A549 (cell line): ENCODE data around the gene LDAF1. TPM values are rescaled to one million over a fixed set of nuclear protein-coding genes. Genes with fewer than 3 reads are reported as not detected.

Experiments used
- ATAC-seq, 2 experiments: fragments of 200-7000 bp in 1 of 2; fragments of >200 bp in 1 of 2; cut with Nextera tagmentation in 1 of 2; cut with Tn5 transposase in 1 of 2; 3 replicates each; pipeline versions ENCODE4 v1.8.0 to v1.9.1; 2018 to 2020; ENCODE audit warnings: mild to moderate bottlenecking in 1 of 2, moderate library complexity in 1 of 2
- CTCF ChIA-PET: fragments of 300-600 bp; sonication (Branson Sonifier 250); formaldehyde crosslinking; extraction: SDS; loops from one replicate; lab custom pipeline; 2021; ENCODE audit warnings: antibody characterized with exemption, inconsistent platforms; lab: Yijun Ruan, JAX
- POLR2A ChIA-PET: fragments of 350-600 bp; formaldehyde crosslinking; extraction: SDS; loops from one replicate; lab custom pipeline; 2021; ENCODE audit warnings: antibody characterized with exemption, inconsistent platforms; lab: Yijun Ruan, JAX
- DNase-seq, 2 experiments: peaks; one replicate each; pipeline versions ENCODE4 v3.0.0 to v3.0.0-alpha.2; 2011 to 2016; ENCODE audit warnings: low read depth in 1 of 2, low spot score in 1 of 2
- FAIRE-seq: peaks from 2 replicates; lab custom pipeline; 2011; peaks lifted over from hg19 to GRCh38; lab: Jason Lieb, UNC
- H3K27ac ChIP-seq, 2 experiments: fragments of >200 bp; sonication (Bioruptor Twin); formaldehyde crosslinking; 3 replicates each; pipeline ENCODE4 v1.5.1; 2016 to 2017
- H3K4me1 ChIP-seq: fragments of >200 bp; sonication (Bioruptor Twin); formaldehyde crosslinking; 3 replicates; pipeline ENCODE4 v1.6.1; 2016
- H3K4me2 ChIP-seq: fragments of >200 bp; sonication (Bioruptor Twin); formaldehyde crosslinking; 3 replicates; pipeline ENCODE4 v1.6.1; 2016
- H3K4me3 ChIP-seq: fragments of >200 bp; sonication (Bioruptor Twin); formaldehyde crosslinking; 3 replicates; pipeline ENCODE4 v1.5.1; 2016
- H3K9me3 ChIP-seq: fragments of >200 bp; sonication (Bioruptor Twin); formaldehyde crosslinking; 3 replicates; pipeline ENCODE4 v1.6.1; 2016
- BHLHE40 ChIP-seq: IDR thresholded peaks from 2 replicates; pipeline ENCODE4 v1.6.1; 2012; ENCODE audit warnings: low read depth, low read length, inconsistent platforms
- CBX2 ChIP-seq: fragments of 200-600 bp; sonication (generic); IDR thresholded peaks from 2 replicates; pipeline ENCODE4 v1.6.1; 2016; ENCODE audit warnings: low read depth, mild to moderate bottlenecking, borderline replicate concordance
- CEBPB ChIP-seq, 2 experiments: fragments of >200 bp in 1 of 2; sonication (Bioruptor Twin) in 1 of 2; formaldehyde crosslinking in 1 of 2; IDR thresholded peaks; 2 replicates each; pipeline ENCODE4 v1.6.1; 2012 to 2016
- CHD4 ChIP-seq: fragments of 200-600 bp; sonication (generic); IDR thresholded peaks from 2 replicates; pipeline ENCODE4 v1.6.1; 2016; ENCODE audit warnings: antibody characterized with exemption, mild to moderate bottlenecking, borderline replicate concordance
- EHMT2 ChIP-seq: fragments of 200-600 bp; sonication (generic); IDR thresholded peaks from 2 replicates; pipeline ENCODE4 v1.6.1; 2016; ENCODE audit warnings: antibody characterized with exemption, low read depth, mild to moderate bottlenecking, moderate library complexity
- FOSL2 ChIP-seq, 2 experiments: fragments of 450-650 bp in 1 of 2; fragments of >200 bp in 1 of 2; sonication (Bioruptor Twin) in 1 of 2; formaldehyde crosslinking; IDR thresholded peaks; 2 replicates each; pipeline versions ENCODE4 v1.5.0 to v1.6.1; 2016 to 2020; ENCODE audit warnings: mild to moderate bottlenecking in 1 of 2, moderate library complexity in 1 of 2
- HDAC2 ChIP-seq: fragments of 200-600 bp; sonication (generic); IDR thresholded peaks from 2 replicates; pipeline ENCODE4 v1.6.1; 2016
- JUN ChIP-seq, 2 experiments: fragments of >200 bp; sonication (Bioruptor Twin); formaldehyde crosslinking; IDR thresholded peaks; 2 replicates in 1 of 2; 3 replicates in 1 of 2; pipeline ENCODE4 v1.6.1; 2016 to 2017
- MAFK ChIP-seq: fragments of 450-650 bp; IDR thresholded peaks from 2 replicates; pipeline ENCODE4 v1.6.1; 2014; ENCODE audit not compliant: partially characterized antibody
- NFE2L2 ChIP-seq: fragments of 150-350 bp; conservative IDR thresholded peaks from 2 replicates; pipeline ENCODE4 v1.6.1; 2014; ENCODE audit warnings: low read length
- NR3C1 ChIP-seq: fragments of >200 bp; sonication (Bioruptor Twin); formaldehyde crosslinking; IDR thresholded peaks from 3 replicates; pipeline ENCODE4 v1.6.1; 2017
- RCOR1 ChIP-seq: fragments of 150-350 bp; IDR thresholded peaks from 2 replicates; pipeline ENCODE4 v1.6.1; 2014; ENCODE audit warnings: antibody characterized with exemption, low read length, low read depth
- RFX5 ChIP-seq: fragments of 450-650 bp; IDR thresholded peaks from 2 replicates; pipeline ENCODE4 v1.7.1; 2014; ENCODE audit warnings: antibody characterized with exemption, mild to moderate bottlenecking, moderate library complexity
- SREBF2 ChIP-seq: fragments of 450-650 bp; IDR thresholded peaks from 2 replicates; pipeline ENCODE4 v1.6.1; 2014; ENCODE audit warnings: mild to moderate bottlenecking, moderate library complexity
- TFCP2L1 ChIP-seq: fragments of 250-450 bp; sonication (Bioruptor Pico); IDR thresholded peaks from 2 replicates; pipeline ENCODE4 v1.5.0; 2021; ENCODE audit warnings: mild to moderate bottlenecking
- TP53 ChIP-seq: fragments of 250-450 bp; sonication (Bioruptor Pico); IDR thresholded peaks from 2 replicates; pipeline ENCODE4 v1.5.0; 2021; ENCODE audit warnings: mild to moderate bottlenecking, moderate library complexity
- WGBS: methylation state at CpG from one replicate; pipeline ENCODE4 v1.1.6; 2017; ENCODE audit errors: missing lambda C conversion rate; 5-methylcytosine and 5-hydroxymethylcytosine counted together
- polyA plus RNA-seq, 4 experiments: library from polyadenylated mRNA; depleted of rRNA in 3 of 4; stranded (reverse); fragments of >200 nt; fragmentation: RNase III in 1 of 4; extraction: RNeasy Plus Mini Kit Qiagen cat#74134 plus additional on column Dnase treatment in 1 of 4; gene quantifications; 2 replicates in 3 of 4; 3 replicates in 1 of 4; pipeline ENCODE4 v1.2.3, GENCODE V29; 2011 to 2017
- TF ChIP-seq, protein P1 (sequence below): fragments of 200-600 bp; sonication (generic); IDR thresholded peaks from 2 replicates; pipeline ENCODE4 v1.6.1; 2016; ENCODE audit warnings: antibody characterized with exemption, mild to moderate bottlenecking, moderate library complexity

The LDAF1 gene
- polyA plus RNA-seq, 2 of the 4 experiments (the other 2 are of a cell fraction) = 13.8 to 14.4 TPM

DNA sequence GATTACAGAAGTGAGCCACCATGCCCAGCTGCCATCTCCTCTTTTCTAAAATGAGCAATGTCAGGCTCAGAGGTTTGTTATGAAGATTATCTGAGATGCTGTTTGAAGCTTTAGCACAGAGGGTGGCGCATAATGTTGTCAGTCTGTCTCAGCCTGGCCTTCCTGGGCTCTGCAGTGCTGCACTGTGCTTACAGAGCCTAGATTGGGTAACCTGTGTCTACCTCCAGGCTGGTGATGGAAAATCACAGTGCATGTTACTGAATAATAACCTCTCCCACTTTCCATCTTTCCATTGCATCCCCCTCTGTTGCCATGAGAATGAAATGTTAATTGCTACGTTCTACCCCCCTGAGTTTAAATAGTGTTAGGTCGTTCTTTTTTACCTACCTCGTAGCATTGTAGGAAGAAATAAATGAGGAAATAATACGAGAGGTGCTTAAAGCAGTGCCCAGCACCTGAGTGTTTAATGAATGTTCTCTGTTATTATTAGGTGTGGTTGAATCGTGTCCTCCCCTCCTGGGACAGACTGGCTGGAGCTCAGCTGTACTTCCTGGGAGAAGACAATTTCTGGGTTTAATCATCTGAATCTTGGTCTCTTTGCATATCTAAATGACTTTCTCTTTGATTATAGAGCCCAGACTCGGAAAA lies 6.2 kb downstream of the LDAF1 start:
- DNase-seq = no peak
- H3K27ac ChIP-seq = no peak overlapping the region
- TF ChIP-seq CHD4 = no peak
- TF ChIP-seq CBX2 = no peak
- TF ChIP-seq SREBF2 = no peak
- TF ChIP-seq MAFK = no peak
- no peak for TF ChIP-seq HDAC2
- no peak for TF ChIP-seq TP53 (CRISPR knock-in tag)
- TF ChIP-seq JUN (IDR thresholded peaks at IDR 0.05) = no peak
- no peak for TF ChIP-seq RCOR1
- no peak for TF ChIP-seq NR3C1
- TF ChIP-seq, all 56 proteins: peak for 0
- Histone ChIP-seq H3K4me1 (peaks cover 24% of the 10 kb centered on the region; the same call in 2 of the 3 replicates), H3K4me2 (no peak overlapping the region), H3K9me3 (no peaks in the 10 kb centered on the region), H3K4me3 (no peak overlapping the region)
- ChIA-PET POLR2A (no interaction called here), CTCF (interaction anchor here (0.6 to 2.9 kb wide), 2 partner anchors 136 to 983 kb away, joined by 3 to 13 read pairs; no protein-coding TSS in a partner anchor)
- FAIRE-seq (no peak), ATAC-seq (no peak)
- WGBS = 95% methylated on average over 7 of the region's 7 CpGs

DNA sequence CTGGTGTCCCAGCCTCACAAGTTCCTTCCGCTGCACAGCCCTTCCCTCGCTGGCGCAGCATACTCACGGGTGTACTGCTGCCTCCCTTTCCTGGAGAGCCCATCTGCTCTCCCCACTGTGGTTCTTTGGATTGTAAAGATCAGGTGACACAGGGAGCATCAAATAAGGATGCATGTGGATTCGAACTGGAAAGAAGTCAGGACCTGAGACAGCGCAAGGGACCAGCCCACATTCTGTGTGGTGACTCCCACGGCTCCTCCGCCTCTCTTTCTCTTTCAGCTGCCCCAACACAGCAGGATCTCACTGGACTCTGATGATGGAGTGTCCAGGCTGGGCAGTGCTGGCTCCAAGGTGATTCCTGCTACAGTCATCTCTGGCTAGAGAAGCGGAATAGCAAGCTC lies 8.1 kb downstream of the LDAF1 start:
- H3K4me3 ChIP-seq = no peak overlapping the region
- DNase-seq (no peak), FAIRE-seq (no peak), ATAC-seq (peak; percentile 34 to 65; a peak in 4 of 6 replicates)
- no peak overlapping the region; a peak in 1 of 6 replicates for H3K27ac ChIP-seq
- TF ChIP-seq EHMT2 (0 out of 2 replicates have a peak, but pooled peaks have one; percentile 25), RFX5 (no peak)
- TF ChIP-seq, protein P1, sequence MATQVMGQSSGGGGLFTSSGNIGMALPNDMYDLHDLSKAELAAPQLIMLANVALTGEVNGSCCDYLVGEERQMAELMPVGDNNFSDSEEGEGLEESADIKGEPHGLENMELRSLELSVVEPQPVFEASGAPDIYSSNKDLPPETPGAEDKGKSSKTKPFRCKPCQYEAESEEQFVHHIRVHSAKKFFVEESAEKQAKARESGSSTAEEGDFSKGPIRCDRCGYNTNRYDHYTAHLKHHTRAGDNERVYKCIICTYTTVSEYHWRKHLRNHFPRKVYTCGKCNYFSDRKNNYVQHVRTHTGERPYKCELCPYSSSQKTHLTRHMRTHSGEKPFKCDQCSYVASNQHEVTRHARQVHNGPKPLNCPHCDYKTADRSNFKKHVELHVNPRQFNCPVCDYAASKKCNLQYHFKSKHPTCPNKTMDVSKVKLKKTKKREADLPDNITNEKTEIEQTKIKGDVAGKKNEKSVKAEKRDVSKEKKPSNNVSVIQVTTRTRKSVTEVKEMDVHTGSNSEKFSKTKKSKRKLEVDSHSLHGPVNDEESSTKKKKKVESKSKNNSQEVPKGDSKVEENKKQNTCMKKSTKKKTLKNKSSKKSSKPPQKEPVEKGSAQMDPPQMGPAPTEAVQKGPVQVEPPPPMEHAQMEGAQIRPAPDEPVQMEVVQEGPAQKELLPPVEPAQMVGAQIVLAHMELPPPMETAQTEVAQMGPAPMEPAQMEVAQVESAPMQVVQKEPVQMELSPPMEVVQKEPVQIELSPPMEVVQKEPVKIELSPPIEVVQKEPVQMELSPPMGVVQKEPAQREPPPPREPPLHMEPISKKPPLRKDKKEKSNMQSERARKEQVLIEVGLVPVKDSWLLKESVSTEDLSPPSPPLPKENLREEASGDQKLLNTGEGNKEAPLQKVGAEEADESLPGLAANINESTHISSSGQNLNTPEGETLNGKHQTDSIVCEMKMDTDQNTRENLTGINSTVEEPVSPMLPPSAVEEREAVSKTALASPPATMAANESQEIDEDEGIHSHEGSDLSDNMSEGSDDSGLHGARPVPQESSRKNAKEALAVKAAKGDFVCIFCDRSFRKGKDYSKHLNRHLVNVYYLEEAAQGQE = peak; percentile 58; the same call in 1 of the 2 replicates
- WGBS = 94% methylated on average over 9 of the region's 9 CpGs
- peaks cover 24% of the 10 kb centered on the region; the same call in 2 of the 3 replicates for H3K4me1 ChIP-seq
- no peaks in the 10 kb centered on the region for H3K9me3 ChIP-seq
- H3K4me2 ChIP-seq = no peak overlapping the region
- POLR2A ChIA-PET = no interaction called here
- CTCF ChIA-PET = interaction anchor here (1.1 to 3.1 kb wide), 4 partner anchors 10 to 134 kb away, joined by 4 to 17 read pairs (median 12); no protein-coding TSS in a partner anchor

DNA sequence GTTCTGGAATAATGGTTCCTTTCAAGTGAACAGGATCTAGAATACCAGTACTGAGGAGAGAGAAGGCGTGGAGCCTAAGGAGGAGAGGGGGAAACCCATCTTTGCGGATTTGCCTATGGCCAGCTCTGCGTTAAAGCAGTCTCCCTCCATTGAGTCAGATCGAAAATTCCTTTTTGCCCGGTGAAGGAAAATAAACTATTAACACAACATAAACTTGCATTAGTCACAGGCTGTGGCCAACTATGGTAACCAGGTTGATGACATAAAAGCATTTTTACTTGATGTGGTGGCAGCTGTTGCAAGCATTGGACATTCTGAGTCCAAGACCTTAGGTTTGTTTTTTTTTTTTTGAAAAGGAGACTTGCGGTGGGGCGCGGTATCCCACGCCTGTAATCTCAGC lies 8.9 kb downstream of the LDAF1 start:
- ChIA-PET CTCF (interaction anchor here (1.1 to 3.1 kb wide), 4 partner anchors 11 to 133 kb away, joined by 4 to 17 read pairs (median 12); no protein-coding TSS in a partner anchor), POLR2A (interaction anchor here (0.6 to 1.4 kb wide), 2 partner anchors 9 to 85 kb away, joined by 4 to 5 read pairs; partner anchors contain the start of gene LDAF1)
- DNase-seq (peak; percentile 39 to 62), FAIRE-seq (no peak), ATAC-seq (peak; percentile 48 to 80; a peak in 5 of 6 replicates)
- peak overlapping the region; percentile 14; the same call in 2 of the 3 replicates for H3K4me2 ChIP-seq
- H3K4me3 ChIP-seq = no peak overlapping the region
- peak overlapping the region in 1 of 2 experiments; percentile 30; a peak in 1 of 6 replicates for H3K27ac ChIP-seq
- 61% methylated on average over 9 of the region's 9 CpGs for WGBS
- peaks cover 24% of the 10 kb centered on the region; the same call in 2 of the 3 replicates for H3K4me1 ChIP-seq
- no peak for TF ChIP-seq FOSL2 (IDR thresholded peaks at IDR 0.05)
- 0 out of 2 replicates have a peak, but pooled peaks have one; percentile 10 for TF ChIP-seq FOSL2 (CRISPR knock-in tag; IDR thresholded peaks at IDR 0.05)
- no peak for TF ChIP-seq TFCP2L1
- TF ChIP-seq BHLHE40 = no peak
- no peak for TF ChIP-seq NFE2L2
- 0 out of 4 replicates have a peak, but pooled peaks of 1 of the 2 experiments have one; percentile 4 for TF ChIP-seq CEBPB (IDR thresholded peaks at IDR 0.05)
- no peaks in the 10 kb centered on the region for H3K9me3 ChIP-seq
